Natural killer cell (primary cell): ENCODE measurements around the gene RXFP4. TPM values are rescaled to one million over a fixed set of nuclear protein-coding genes. Genes with fewer than 3 reads are reported as not detected.
A peak's percentile ranks its signal among the peaks of the same experiment; 100 is the strongest.
"Not testable (repeated sequence)": the region's sequence is repeated elsewhere in the genome, so short reads cannot be mapped to it uniquely, and the experiment has no call there.

Experiments used
- ATAC-seq, 3 donors: fragments of 150-1000 bp in 2 of 3; fragments of 200-7000 bp in 1 of 3; cut with Tn5 transposase; 1 replicate in 1 of 3; 2 replicates in 2 of 3; pipeline ENCODE4 v1.10.0; 2021; ENCODE audit warnings: mild to moderate bottlenecking in 2 of 3, moderate library complexity in 2 of 3
- DNase-seq, 2 donors: peaks; one replicate each; pipeline versions ENCODE4 v3.0.0 to v3.0.0-alpha.2; 2013 to 2021; ENCODE audit warnings: mixed read lengths in 1 of 2
- H3K27ac ChIP-seq: one replicate; pipeline ENCODE4 v1.5.1; 2013; ENCODE audit warnings: mild to moderate bottlenecking, low read length
- H3K27me3 ChIP-seq: one replicate; pipeline ENCODE4 v1.6.1; 2013; ENCODE audit warnings: low read length; ENCODE audit not compliant: control insufficient read depth, insufficient read depth
- H3K36me3 ChIP-seq: one replicate; pipeline ENCODE4 v1.6.1; 2013; ENCODE audit warnings: low read length; ENCODE audit not compliant: control insufficient read depth, insufficient read depth
- H3K4me1 ChIP-seq: one replicate; pipeline ENCODE4 v1.6.1; 2013; ENCODE audit warnings: low read length; ENCODE audit not compliant: control insufficient read depth, insufficient read depth
- H3K4me3 ChIP-seq: one replicate; pipeline ENCODE4 v1.5.1; 2013; ENCODE audit warnings: low read length
- H3K9me3 ChIP-seq: one replicate; pipeline ENCODE4 v1.6.1; 2013; ENCODE audit warnings: low read length; ENCODE audit not compliant: control insufficient read depth, insufficient read depth
- H3K27ac Mint-ChIP-seq, 2 donors: one replicate each; pipeline ENCODE4 v1.8.0; 2022; ENCODE audit warnings: mild to moderate bottlenecking in 2 of 2, mixed read lengths in 2 of 2, moderate library complexity in 1 of 2
- H3K27me3 Mint-ChIP-seq, 2 donors: one replicate each; pipeline ENCODE4 v1.8.0; 2022; ENCODE audit warnings: low read depth in 2 of 2, mixed read lengths in 2 of 2
- H3K36me3 Mint-ChIP-seq: one replicate; pipeline ENCODE4 v1.8.0; 2022; ENCODE audit warnings: mixed read lengths
- H3K4me1 Mint-ChIP-seq, 2 donors: one replicate each; pipeline ENCODE4 v1.8.0; 2022; ENCODE audit warnings: mixed read lengths in 2 of 2
- H3K4me3 Mint-ChIP-seq: one replicate; pipeline ENCODE4 v1.8.0; 2022; ENCODE audit warnings: mild to moderate bottlenecking, moderate library complexity, mixed read lengths
- H3K9me3 Mint-ChIP-seq, 2 donors: one replicate each; pipeline ENCODE4 v1.8.0; 2022; ENCODE audit warnings: mixed read lengths in 2 of 2
- WGBS: methylation state at CpG from one replicate; pipeline ENCODE4 v1.1.7; 2013; ENCODE audit warnings: missing lambda C conversion rate; ENCODE audit not compliant: insufficient coverage; 5-methylcytosine and 5-hydroxymethylcytosine counted together
- intact Hi-C: fragments of 100-400 bp; cut with micrococcal nuclease; formaldehyde crosslinking; loops from one replicate; pipeline ENCODE4 v1.14.2; 2022
- total RNA-seq, 4 donors: library from RNA; stranded (reverse); fragments of 120-200 nt in 1 of 4; gene quantifications; one replicate each; pipeline versions ENCODE4 v1.2.3 to v1.2.4, GENCODE V29; 2013 to 2022
- TF ChIP-seq, protein P1 (sequence below): fragments of 200-600 bp; IDR thresholded peaks from one replicate; pipeline ENCODE4 v1.8.0; 2022; ENCODE audit warnings: antibody characterized with exemption

RXFP4 gene
- total RNA-seq, 3 donors from 2014 or later (not counting 1 experiment from before 2014, with no cell fraction given) = not detected

DNA sequence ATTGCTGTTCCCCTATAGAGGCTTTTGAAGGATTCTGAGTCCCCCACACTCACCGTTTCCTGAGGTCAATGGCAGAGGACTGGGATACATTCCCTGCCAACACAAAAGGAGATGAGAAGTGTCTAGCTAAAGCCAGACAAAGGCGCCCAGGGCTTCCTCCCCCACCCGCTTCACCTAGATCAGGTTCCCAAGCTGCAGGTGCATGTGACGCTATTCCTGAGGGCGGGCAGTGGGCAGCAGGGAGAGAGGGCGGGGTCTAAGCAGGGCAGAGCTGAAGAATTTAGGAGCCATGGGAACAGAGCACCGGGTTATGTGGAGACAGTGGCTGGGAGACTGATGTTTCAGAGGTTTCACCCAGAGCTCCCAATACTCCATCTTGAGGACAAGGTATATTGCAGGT lies 42.9 kb downstream of the RXFP4 start:
- Mint-ChIP-seq H3K27ac (peak overlapping the region in 1 of 2 donors; percentile 30), H3K27me3 (no peaks in the 10 kb centered on the region), H3K36me3 (no peaks in the 10 kb centered on the region), H3K4me1 (peaks cover 34 to 44% of the 10 kb centered on the region in 2 donors), H3K9me3 (no peaks in the 10 kb centered on the region), H3K4me3 (no peak overlapping the region)
- Histone ChIP-seq H3K36me3 (peaks cover 4% of the 10 kb centered on the region), H3K4me1 (peaks cover 49% of the 10 kb centered on the region), H3K27ac (no peak overlapping the region), H3K27me3 (no peaks in the 10 kb centered on the region), H3K9me3 (no peaks in the 10 kb centered on the region), H3K4me3 (no peak overlapping the region)
- DNase-seq (no peak), ATAC-seq (no peak)
- 96% methylated on average over 7 of the region's 7 CpGs for WGBS
- intact Hi-C loops = no loop called here
- TF ChIP-seq, protein P1, sequence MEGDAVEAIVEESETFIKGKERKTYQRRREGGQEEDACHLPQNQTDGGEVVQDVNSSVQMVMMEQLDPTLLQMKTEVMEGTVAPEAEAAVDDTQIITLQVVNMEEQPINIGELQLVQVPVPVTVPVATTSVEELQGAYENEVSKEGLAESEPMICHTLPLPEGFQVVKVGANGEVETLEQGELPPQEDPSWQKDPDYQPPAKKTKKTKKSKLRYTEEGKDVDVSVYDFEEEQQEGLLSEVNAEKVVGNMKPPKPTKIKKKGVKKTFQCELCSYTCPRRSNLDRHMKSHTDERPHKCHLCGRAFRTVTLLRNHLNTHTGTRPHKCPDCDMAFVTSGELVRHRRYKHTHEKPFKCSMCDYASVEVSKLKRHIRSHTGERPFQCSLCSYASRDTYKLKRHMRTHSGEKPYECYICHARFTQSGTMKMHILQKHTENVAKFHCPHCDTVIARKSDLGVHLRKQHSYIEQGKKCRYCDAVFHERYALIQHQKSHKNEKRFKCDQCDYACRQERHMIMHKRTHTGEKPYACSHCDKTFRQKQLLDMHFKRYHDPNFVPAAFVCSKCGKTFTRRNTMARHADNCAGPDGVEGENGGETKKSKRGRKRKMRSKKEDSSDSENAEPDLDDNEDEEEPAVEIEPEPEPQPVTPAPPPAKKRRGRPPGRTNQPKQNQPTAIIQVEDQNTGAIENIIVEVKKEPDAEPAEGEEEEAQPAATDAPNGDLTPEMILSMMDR = no peak

- H3K27me3 ChIP-seq, H3K27me3 Mint-ChIP-seq, H3K4me3 ChIP-seq, H3K27ac ChIP-seq, H3K36me3 Mint-ChIP-seq, H3K36me3 ChIP-seq, ATAC-seq, H3K9me3 ChIP-seq, H3K4me3 Mint-ChIP-seq, H3K9me3 Mint-ChIP-seq, intact Hi-C loops, H3K27ac Mint-ChIP-seq: not testable (repeated sequence)
- 93% methylated on average over 9 of the region's 11 CpGs for WGBS
- peak in 1 of 2 donors; percentile 3 for DNase-seq
- peaks cover 30 to 40% of the 10 kb centered on the region in 2 donors for H3K4me1 Mint-ChIP-seq
- H3K4me1 ChIP-seq = peaks cover 49% of the 10 kb centered on the region
Measured at GRCh38 chr1:155984903-155985645, 43.6 kb downstream of the RXFP4 start.

- WGBS = 37% methylated on average over 9 of the region's 9 CpGs
- peak overlapping the region; percentile 17 for H3K27ac ChIP-seq
- intact Hi-C loops = loop anchor here (1.0 kb wide), 3 partner anchors 27 to 55 kb away; partner anchors contain the start of gene KHDC4
- no peaks in the 10 kb centered on the region for H3K36me3 ChIP-seq
- Mint-ChIP-seq H3K4me1 (peaks cover 11 to 12% of the 10 kb centered on the region in 2 donors), H3K9me3 (no peaks in the 10 kb centered on the region), H3K36me3 (no peaks in the 10 kb centered on the region), H3K4me3 (no peak overlapping the region), H3K27ac (peak overlapping the region in 1 of 2 donors; percentile 57), H3K27me3 (no peaks in the 10 kb centered on the region)
- ATAC-seq (peak; percentile 97 to 100 (median 99)), DNase-seq (peak; percentile 75 to 91)
- H3K4me1 ChIP-seq = peaks cover 23% of the 10 kb centered on the region
- H3K9me3 ChIP-seq = no peaks in the 10 kb centered on the region
- TF ChIP-seq, protein P1 = peak; percentile 98
- H3K4me3 ChIP-seq = no peak overlapping the region
- H3K27me3 ChIP-seq = no peaks in the 10 kb centered on the region
Measured at GRCh38 chr1:155989242-155990004, 48.0 kb downstream of the RXFP4 start.
